ENCODE measurements around the gene IRF6. TPM values are rescaled to one million over a fixed set of nuclear protein-coding genes. Genes with fewer than 3 reads are reported as not detected.

IRF6 gene
- total RNA-seq, 1 experiment from 2014 or later: 35.2 TPM

GRCh38 chr1:209825591-209826434 lies 19.9 kb upstream of the IRF6 start (continued):
- no peak for TF ChIP-seq SP1 (IDR thresholded peaks at IDR 0.05; ENCODE audit: low read depth)
- no peak for TF ChIP-seq SIN3A (IDR thresholded peaks at IDR 0.05; ENCODE audit: low read depth)

- Histone ChIP-seq H3K27me3 (ENCODE audit: insufficient read depth, low read length) (no peaks in the 10 kb centered on the region; the same call in 1 of the 2 replicates), H3K36me3 (ENCODE audit: control insufficient read depth in 1 of 2, insufficient read depth in 2 of 2, low read length in 2 of 2) (no peaks in the 10 kb centered on the region), H3K79me2 (ENCODE audit: insufficient read depth, low read length) (peaks cover 6% of the 10 kb centered on the region; the same call in 1 of the 2 replicates), H3K4me1 (ENCODE audit: control insufficient read depth in 1 of 2, insufficient read depth in 2 of 2, low read length in 2 of 2) (peaks cover 0 to 17% of the 10 kb centered on the region in 2 experiments; a peak in 2 of 4 replicates), H3K9ac (ENCODE audit: low read length) (no peak overlapping the region), H3K9me3 (ENCODE audit: control insufficient read depth in 1 of 2, insufficient read depth in 1 of 2, low read depth in 1 of 2, low read length in 2 of 2) (no peaks in the 10 kb centered on the region), H2AFZ (ENCODE audit: low read depth, low read length, poor library complexity, severe bottlenecking) (peak overlapping the region; percentile 95), H3K4me3 (replicated peaks in 1 of 2; ENCODE audit: low read depth in 1 of 2, low read length in 2 of 2) (peak overlapping the region; percentile 11 to 35; a peak in 3 of 4 replicates), H3K4me2 (ENCODE audit: low read length) (peak overlapping the region; percentile 75), H4K20me1 (ENCODE audit: insufficient read depth) (no peaks in the 10 kb centered on the region), H3K9me2 (ENCODE audit: insufficient read depth) (no peaks in the 10 kb centered on the region), H3K27ac (ENCODE audit: low read depth, low read length) (no peak overlapping the region)
- ChIA-PET RAD21 (ENCODE audit: low non-redundant PET in 1 of 2, low total read pairs in 2 of 2, uncharacterized antibody in 2 of 2, unreplicated experiment in 2 of 2) (interaction anchor here in 1 of 2 experiments (0.7 kb wide), 1 partner anchor 563 kb away, joined by 3 read pairs; no protein-coding TSS in a partner anchor), CTCF (interaction anchor here (0.6 to 2.3 kb wide), 15 partner anchors 9 to 233 kb away, joined by 3 to 14 read pairs (median 4); partner anchors contain the start of gene IRF6), POLR2A (interaction anchor here (1.0 kb wide), 1 partner anchor 18 kb away, joined by 3 read pairs; the partner anchor contains the start of gene IRF6)
- ATAC-seq: peak; percentile 61
- BruUV-seq (replicated peaks): no TSS peak
- peak; percentile 55 for DNase-seq (ENCODE audit: low read depth, low spot score)
- intact Hi-C loops (cut with micrococcal nuclease): no loop called here
- TF ChIP-seq ZFX (IDR thresholded peaks at IDR 0.05) (no peak), CTCF (IDR thresholded peaks at IDR 0.05 in 2 of 3, conservative IDR thresholded peaks at IDR 0.05 in 1 of 3; ENCODE audit: borderline replicate concordance in 1 of 3, insufficient read depth in 1 of 3, low read depth in 2 of 3, low read length in 2 of 3) (peak; percentile 57 to 73 (median 68)), ELF1 (IDR thresholded peaks at IDR 0.05; ENCODE audit: borderline replicate concordance, low read depth) (no peak), ZBTB33 (IDR thresholded peaks at IDR 0.05; ENCODE audit: extremely low read depth, insufficient replicate concordance, low read length) (no peak), REST (IDR thresholded peaks at IDR 0.05; ENCODE audit: low read depth) (no peak), SP1 (IDR thresholded peaks at IDR 0.05; ENCODE audit: low read depth) (peak; percentile 16; the same call in 1 of the 2 replicates), MAX (IDR thresholded peaks at IDR 0.05) (peak; percentile 38; the same call in 1 of the 2 replicates), CEBPB (IDR thresholded peaks at IDR 0.05; ENCODE audit: low read depth) (no peak), SRF (IDR thresholded peaks at IDR 0.05; ENCODE audit: low read depth) (peak; percentile 28; the same call in 1 of the 2 replicates), CBX3 (IDR thresholded peaks at IDR 0.05; ENCODE audit: low read depth) (peak; percentile 69; the same call in 1 of the 2 replicates), JUND (IDR thresholded peaks at IDR 0.05) (no peak), YY1 (IDR thresholded peaks at IDR 0.05; ENCODE audit: extremely low read depth, insufficient replicate concordance, low read depth, low read length) (no peak)
These were observed 17.4 kb upstream of the IRF6 start for GRCh38 chr1:209823143-209824041.
